H9 (cell line): Measurements from ENCODE around the gene SACM1L. TPM values are rescaled to one million over a fixed set of nuclear protein-coding genes. Genes with fewer than 3 reads are reported as not detected.

ENCODE experiments used
- DNase-seq: peaks from one replicate; pipeline ENCODE4 v3.0.0-alpha.2; 2017
- H2AFZ ChIP-seq: one replicate; pipeline ENCODE4 v1.6.1; 2013; ENCODE audit warnings: mild to moderate bottlenecking, low read length, control low read depth, moderate library complexity
- H2AK5ac ChIP-seq: 2 replicates; pipeline ENCODE4 v1.6.1; 2013; ENCODE audit warnings: low read length, control low read depth, mixed read lengths; ENCODE audit not compliant: insufficient read length
- H2BK120ac ChIP-seq: one replicate; pipeline ENCODE4 v1.6.1; 2013; ENCODE audit warnings: low read depth, mild to moderate bottlenecking, low read length, control low read depth, inconsistent platforms; ENCODE audit not compliant: poor library complexity, severe bottlenecking
- H2BK12ac ChIP-seq: 2 replicates; pipeline ENCODE4 v1.6.1; 2013; ENCODE audit warnings: low read length, control low read depth, mixed read lengths, low read depth; ENCODE audit not compliant: insufficient read length
- H2BK15ac ChIP-seq: 2 replicates; pipeline ENCODE4 v1.6.1; 2013; ENCODE audit warnings: low read depth, low read length, control low read depth
- H2BK20ac ChIP-seq: one replicate; pipeline ENCODE4 v1.6.1; 2013; ENCODE audit warnings: low read depth, mild to moderate bottlenecking, low read length, control low read depth, inconsistent platforms; ENCODE audit not compliant: poor library complexity, severe bottlenecking
- H2BK5ac ChIP-seq: 2 replicates; pipeline ENCODE4 v1.6.1; 2013; ENCODE audit warnings: low read length, control low read depth, mixed read lengths; ENCODE audit not compliant: insufficient read length
- H3K14ac ChIP-seq: 2 replicates; pipeline ENCODE4 v1.6.1; 2013; ENCODE audit warnings: low read length, control low read depth; ENCODE audit not compliant: insufficient read depth
- H3K18ac ChIP-seq: 2 replicates; pipeline ENCODE4 v1.6.1; 2013; ENCODE audit warnings: low read depth, mild to moderate bottlenecking, mixed read lengths, low read length, control low read depth; ENCODE audit not compliant: insufficient read length
- H3K23ac ChIP-seq: 2 replicates; pipeline ENCODE4 v1.6.1; 2013; ENCODE audit warnings: low read length, control low read depth, mixed read lengths, low read depth; ENCODE audit not compliant: insufficient read length
- H3K23me2 ChIP-seq: 2 replicates; pipeline ENCODE4 v1.6.1; 2013; ENCODE audit warnings: low read depth, mild to moderate bottlenecking, mixed read lengths, low read length, control low read depth; ENCODE audit not compliant: insufficient read length, poor library complexity, severe bottlenecking
- H3K27ac ChIP-seq: 2 replicates; pipeline ENCODE4 v1.5.1; 2013; ENCODE audit warnings: low read length, control low read depth, mixed read lengths, low read depth; ENCODE audit not compliant: insufficient read length
- H3K27me3 ChIP-seq: 2 replicates; pipeline ENCODE4 v1.6.1; 2013; ENCODE audit warnings: low read length, control low read depth, inconsistent platforms; ENCODE audit not compliant: insufficient read depth
- H3K4ac ChIP-seq: 2 replicates; pipeline ENCODE4 v1.6.1; 2013; ENCODE audit warnings: low read depth, mild to moderate bottlenecking, control low read depth, inconsistent platforms, low read length, moderate library complexity
- H3K4me1 ChIP-seq: 2 replicates; pipeline ENCODE4 v1.6.1; 2013; ENCODE audit warnings: low read length, control low read depth, inconsistent platforms; ENCODE audit not compliant: insufficient read depth
- H3K4me2 ChIP-seq: 2 replicates; pipeline ENCODE4 v1.6.1; 2013; ENCODE audit warnings: low read length, control low read depth, mixed read lengths; ENCODE audit not compliant: insufficient read length, insufficient read depth
- H3K56ac ChIP-seq: 2 replicates; pipeline ENCODE4 v1.6.1; 2013; ENCODE audit warnings: low read depth, mild to moderate bottlenecking, mixed read lengths, low read length, control low read depth; ENCODE audit not compliant: insufficient read length
- H3K79me1 ChIP-seq: 2 replicates; pipeline ENCODE4 v1.6.1; 2013; ENCODE audit warnings: low read depth, mild to moderate bottlenecking, moderate library complexity, low read length, control low read depth, inconsistent platforms; ENCODE audit not compliant: insufficient read depth, poor library complexity, severe bottlenecking
- H3K79me2 ChIP-seq: 2 replicates; pipeline ENCODE4 v1.6.1; 2013; ENCODE audit warnings: low read length, control low read depth, inconsistent platforms; ENCODE audit not compliant: insufficient read depth
- H3K9ac ChIP-seq: 2 replicates; pipeline ENCODE4 v1.6.1; 2013; ENCODE audit warnings: low read length, control low read depth, mixed read lengths; ENCODE audit not compliant: insufficient read length; ENCODE audit errors: extremely low read depth
- H3K9me3 ChIP-seq: one replicate; pipeline ENCODE4 v1.6.1; 2013; ENCODE audit warnings: low read depth, low read length, inconsistent platforms; ENCODE audit not compliant: control insufficient read depth
- H3T11ph ChIP-seq: one replicate; pipeline ENCODE4 v1.6.1; 2013; ENCODE audit warnings: mild to moderate bottlenecking, low read length, control low read depth, inconsistent platforms
- H4K20me1 ChIP-seq: one replicate; pipeline ENCODE4 v1.6.1; 2013; ENCODE audit not compliant: control insufficient read depth, insufficient read length, insufficient read depth
- H4K5ac ChIP-seq: 2 replicates; pipeline ENCODE4 v1.6.1; 2013; ENCODE audit warnings: low read depth, mild to moderate bottlenecking, mixed read lengths, low read length, control low read depth; ENCODE audit not compliant: insufficient read length
- H4K8ac ChIP-seq: replicated peaks from 2 replicates; pipeline ENCODE4 v1.6.1; 2013; ENCODE audit warnings: low read length, control low read depth, mixed read lengths, low read depth; ENCODE audit not compliant: insufficient read length
- H4K91ac ChIP-seq: 2 replicates; pipeline ENCODE4 v1.6.1; 2013; ENCODE audit warnings: low read depth, mild to moderate bottlenecking, moderate library complexity, mixed read lengths, low read length, control low read depth; ENCODE audit not compliant: insufficient read length
- H3K27ac Mint-ChIP-seq, 3 experiments: 2 replicates in 2 of 3; 3 replicates in 1 of 3; pipeline ENCODE4 v1.8.0; 2020 to 2021; ENCODE audit warnings: mixed read lengths in 3 of 3, mild to moderate bottlenecking in 1 of 3, moderate library complexity in 1 of 3
- H3K27me3 Mint-ChIP-seq: 2 replicates; pipeline ENCODE4 v1.8.0; 2021; ENCODE audit warnings: low read depth, mild to moderate bottlenecking, moderate library complexity, mixed read lengths
- H3K36me3 Mint-ChIP-seq, 3 experiments: 2 replicates in 2 of 3; 3 replicates in 1 of 3; pipeline ENCODE4 v1.8.0; 2020 to 2021; ENCODE audit warnings: low read depth in 3 of 3, mixed read lengths in 3 of 3; ENCODE audit not compliant: insufficient read depth in 1 of 3
- H3K4me1 Mint-ChIP-seq, 2 experiments: 2 replicates each; pipeline ENCODE4 v1.8.0; 2020; ENCODE audit warnings: mixed read lengths in 2 of 2
- H3K4me3 Mint-ChIP-seq, 2 experiments: 2 replicates in 1 of 2; 3 replicates in 1 of 2; pipeline ENCODE4 v1.8.0; 2020 to 2021; ENCODE audit warnings: mild to moderate bottlenecking in 2 of 2, mixed read lengths in 2 of 2, moderate library complexity in 1 of 2
- H3K9me3 Mint-ChIP-seq, 2 experiments: 2 replicates in 1 of 2; 3 replicates in 1 of 2; pipeline ENCODE4 v1.8.0; 2020; ENCODE audit warnings: mild to moderate bottlenecking in 2 of 2, mixed read lengths in 2 of 2, moderate library complexity in 1 of 2
- CTCF ChIP-seq: fragments of 200-600 bp; sonication (generic); conservative IDR thresholded peaks from 3 replicates; pipeline ENCODE4 v1.8.0; 2021; ENCODE audit warnings: antibody characterized with exemption, mild to moderate bottlenecking
- WGBS: extraction: QIAGEN DNeasy Blood & Tissue Kit; methylation state at CpG from one replicate; pipeline ENCODE4 v1.1.7; 2013; ENCODE audit warnings: missing lambda C conversion rate, low lambda C conversion rate, mixed read lengths; ENCODE audit not compliant: insufficient read length; ENCODE audit errors: extremely low coverage; 5-methylcytosine and 5-hydroxymethylcytosine counted together
- total RNA-seq: library from RNA; stranded (reverse); gene quantifications from 2 replicates; pipeline ENCODE4 v1.2.1, GENCODE V29; 2021

SACM1L gene
- total RNA-seq, 1 experiment from 2014 or later = 52.8 TPM

- Histone ChIP-seq H2BK20ac (no peak overlapping the region), H3K56ac (no peak overlapping the region), H4K91ac (no peak overlapping the region), H3K4ac (no peak overlapping the region), H2BK15ac (no peak overlapping the region), H3K4me2 (no peak overlapping the region), H3K4me1 (no peaks in the 10 kb centered on the region), H2AK5ac (no peak overlapping the region), H2BK120ac (no peak overlapping the region), H3K18ac (no peak overlapping the region), H2BK5ac (no peak overlapping the region), H3K79me2 (no peaks in the 10 kb centered on the region), H3K27me3 (no peaks in the 10 kb centered on the region; the same call in 1 of the 2 replicates), H4K20me1 (no peaks in the 10 kb centered on the region), H3K23me2 (no peaks in the 10 kb centered on the region), H4K5ac (no peak overlapping the region), H4K8ac (no peak overlapping the region), H3K23ac (no peak overlapping the region), H3K9ac (no peak overlapping the region), H2AFZ (no peak overlapping the region), H3K79me1 (no peaks in the 10 kb centered on the region), H3K27ac (no peak overlapping the region), H3K14ac (no peak overlapping the region), H3K9me3 (no peaks in the 10 kb centered on the region), H2BK12ac (no peak overlapping the region), H3T11ph (no peak overlapping the region)
- H3K4me3 Mint-ChIP-seq = no peak overlapping the region
- WGBS = no CpG with 5 or more reads among the region's 16 CpGs
- no peak overlapping the region; a peak in 1 of 7 replicates for H3K27ac Mint-ChIP-seq
- no peaks in the 10 kb centered on the region; a peak in 1 of 5 replicates for H3K9me3 Mint-ChIP-seq
- H3K27me3 Mint-ChIP-seq = peaks cover 3% of the 10 kb centered on the region
- no peak for TF ChIP-seq CTCF
- DNase-seq = no peak
- peaks cover 0 to 4% (median 0%) of the 10 kb centered on the region in 3 experiments; a peak in 2 of 7 replicates for H3K36me3 Mint-ChIP-seq
- H3K4me1 Mint-ChIP-seq = peaks cover 26 to 28% of the 10 kb centered on the region in 2 experiments
These were observed 69.7 kb downstream of the SACM1L start for GRCh38 chr3:45758871-45759270.
